ENCODE results near the gene KAT2B. TPM values are rescaled to one million over a fixed set of nuclear protein-coding genes. Genes with fewer than 3 reads are reported as not detected.

KAT2B gene
- total and polyA plus RNA-seq, 2 of the 13 experiments (the other 11 are each of a cell fraction or from before 2014, with no cell fraction given): 0.97 to 1.7 TPM

- TF ChIP-seq, protein P1, sequence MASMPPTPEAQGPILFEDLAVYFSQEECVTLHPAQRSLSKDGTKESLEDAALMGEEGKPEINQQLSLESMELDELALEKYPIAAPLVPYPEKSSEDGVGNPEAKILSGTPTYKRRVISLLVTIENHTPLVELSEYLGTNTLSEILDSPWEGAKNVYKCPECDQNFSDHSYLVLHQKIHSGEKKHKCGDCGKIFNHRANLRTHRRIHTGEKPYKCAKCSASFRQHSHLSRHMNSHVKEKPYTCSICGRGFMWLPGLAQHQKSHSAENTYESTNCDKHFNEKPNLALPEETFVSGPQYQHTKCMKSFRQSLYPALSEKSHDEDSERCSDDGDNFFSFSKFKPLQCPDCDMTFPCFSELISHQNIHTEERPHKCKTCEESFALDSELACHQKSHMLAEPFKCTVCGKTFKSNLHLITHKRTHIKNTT (CRISPR knock-in tag; IDR thresholded peaks at IDR 0.05): no peak
- TF ChIP-seq POGZ (CRISPR knock-in tag; IDR thresholded peaks at IDR 0.05) (0 out of 2 replicates have a peak, but pooled peaks have one; percentile 19), ZKSCAN1 (IDR thresholded peaks at IDR 0.05; ENCODE audit: low read length) (no peak), ZNF674 (CRISPR knock-in tag; IDR thresholded peaks at IDR 0.05; ENCODE audit: low read depth) (no peak), NAIF1 (CRISPR knock-in tag; IDR thresholded peaks at IDR 0.05; ENCODE audit: borderline replicate concordance) (no peak), MXD4 (CRISPR knock-in tag; IDR thresholded peaks at IDR 0.05) (peak; percentile 41; the same call in 1 of the 2 replicates), RBFOX2 (IDR thresholded peaks at IDR 0.05; ENCODE audit: low read depth, low read length) (no peak), ZFX (CRISPR knock-in tag; IDR thresholded peaks at IDR 0.05; ENCODE audit: low read depth) (peak; percentile 71), PLSCR1 (CRISPR knock-in tag; IDR thresholded peaks at IDR 0.05; ENCODE audit: borderline replicate concordance) (no peak), HDAC6 (IDR thresholded peaks at IDR 0.05; ENCODE audit: low read depth, low read length) (no peak), MIXL1 (CRISPR knock-in tag; IDR thresholded peaks at IDR 0.05) (no peak), ZNF768 (CRISPR knock-in tag; IDR thresholded peaks at IDR 0.05) (no peak), ZIK1 (CRISPR knock-in tag; IDR thresholded peaks at IDR 0.05; ENCODE audit: borderline replicate concordance, low read depth) (no peak), TEAD2 (CRISPR knock-in tag; IDR thresholded peaks at IDR 0.05) (no peak), FOXK1 (CRISPR knock-in tag; IDR thresholded peaks at IDR 0.05; ENCODE audit: borderline replicate concordance, low read depth) (peak; percentile 41; the same call in 1 of the 2 replicates), DZIP1 (CRISPR knock-in tag; IDR thresholded peaks at IDR 0.05) (no peak), GATAD2A (CRISPR knock-in tag; IDR thresholded peaks at IDR 0.05) (no peak), PREB (CRISPR knock-in tag; IDR thresholded peaks at IDR 0.05) (no peak), GMEB1 (CRISPR knock-in tag; IDR thresholded peaks at IDR 0.05; ENCODE audit: borderline replicate concordance) (no peak), RAD21 (CRISPR knock-in tag; IDR thresholded peaks at IDR 0.05) (no peak), SIN3A (IDR thresholded peaks at IDR 0.05; ENCODE audit: borderline replicate concordance, low read depth, low read length) (peak; percentile 98)
- TF ChIP-seq, protein P2, sequence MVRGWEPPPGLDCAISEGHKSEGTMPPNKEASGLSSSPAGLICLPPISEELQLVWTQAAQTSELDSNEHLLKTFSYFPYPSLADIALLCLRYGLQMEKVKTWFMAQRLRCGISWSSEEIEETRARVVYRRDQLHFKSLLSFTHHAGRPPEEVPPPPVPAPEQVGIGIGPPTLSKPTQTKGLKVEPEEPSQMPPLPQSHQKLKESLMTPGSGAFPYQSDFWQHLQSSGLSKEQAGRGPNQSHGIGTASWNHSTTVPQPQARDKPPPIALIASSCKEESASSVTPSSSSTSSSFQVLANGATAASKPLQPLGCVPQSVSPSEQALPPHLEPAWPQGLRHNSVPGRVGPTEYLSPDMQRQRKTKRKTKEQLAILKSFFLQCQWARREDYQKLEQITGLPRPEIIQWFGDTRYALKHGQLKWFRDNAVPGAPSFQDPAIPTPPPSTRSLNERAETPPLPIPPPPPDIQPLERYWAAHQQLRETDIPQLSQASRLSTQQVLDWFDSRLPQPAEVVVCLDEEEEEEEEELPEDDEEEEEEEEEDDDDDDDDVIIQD (CRISPR knock-in tag; IDR thresholded peaks at IDR 0.05; ENCODE audit: low read depth): no peak
Observed at GRCh38 chr3:20041197-20041780, 1.0 kb downstream of the KAT2B start (continued).
